Endodermal cell (in vitro differentiated cells): Measurements from ENCODE around the gene NTRK2. TPM values are rescaled to one million over a fixed set of nuclear protein-coding genes. Genes with fewer than 3 reads are reported as not detected.

ENCODE experiments used
- DNase-seq: peaks from one replicate; pipeline ENCODE4 v3.0.0-alpha.2; 2017
- H3K27ac ChIP-seq: 2 replicates; pipeline ENCODE4 v1.5.1; 2013; ENCODE audit warnings: mild to moderate bottlenecking, low read depth, low read length, moderate library complexity
- H3K27me3 ChIP-seq: 2 replicates; pipeline ENCODE4 v1.6.1; 2013; ENCODE audit warnings: mild to moderate bottlenecking, low read length, moderate library complexity; ENCODE audit not compliant: insufficient read depth, control insufficient read depth, poor library complexity, severe bottlenecking
- H3K36me3 ChIP-seq: 2 replicates; pipeline ENCODE4 v1.7.0; 2013; ENCODE audit warnings: mild to moderate bottlenecking, low read length, moderate library complexity; ENCODE audit not compliant: control insufficient read depth, insufficient read depth
- H3K4me1 ChIP-seq: one replicate; pipeline ENCODE4 v1.7.0; 2013; ENCODE audit warnings: low read length; ENCODE audit not compliant: control insufficient read depth, insufficient read depth
- H3K4me3 ChIP-seq: 2 replicates; pipeline ENCODE4 v1.5.1; 2013; ENCODE audit warnings: mild to moderate bottlenecking, low read length, moderate library complexity
- H3K9ac ChIP-seq: 2 replicates; pipeline ENCODE4 v1.6.1; 2013; ENCODE audit warnings: mild to moderate bottlenecking, low read length, moderate library complexity; ENCODE audit not compliant: poor library complexity, severe bottlenecking; ENCODE audit errors: extremely low read depth
- H3K9me3 ChIP-seq: 2 replicates; pipeline ENCODE4 v1.6.1; 2013; ENCODE audit warnings: mild to moderate bottlenecking, low read length, moderate library complexity; ENCODE audit not compliant: control insufficient read depth
- H3K27ac Mint-ChIP-seq: 2 replicates; pipeline ENCODE4 v1.8.0; 2020; ENCODE audit warnings: mixed read lengths
- H3K27me3 Mint-ChIP-seq: 2 replicates; pipeline ENCODE4 v1.8.0; 2021; ENCODE audit warnings: mild to moderate bottlenecking, mixed read lengths; ENCODE audit not compliant: insufficient read depth
- H3K36me3 Mint-ChIP-seq: 2 replicates; pipeline ENCODE4 v1.8.0; 2020; ENCODE audit warnings: low read depth, mixed read lengths
- H3K4me1 Mint-ChIP-seq: 2 replicates; pipeline ENCODE4 v1.8.0; 2020; ENCODE audit warnings: mixed read lengths
- H3K4me3 Mint-ChIP-seq: 2 replicates; pipeline ENCODE4 v1.8.0; 2020; ENCODE audit warnings: mild to moderate bottlenecking, moderate library complexity, mixed read lengths
- H3K9me3 Mint-ChIP-seq: 2 replicates; pipeline ENCODE4 v1.8.0; 2020; ENCODE audit warnings: mild to moderate bottlenecking, mixed read lengths
- WGBS, 2 experiments: methylation state at CpG; one replicate each; pipeline versions ENCODE4 v1.1.5 to v1.1.7; 2013; ENCODE audit warnings: missing lambda C conversion rate in 2 of 2, mixed read lengths in 1 of 2; ENCODE audit not compliant: insufficient coverage in 1 of 2, insufficient read length in 1 of 2; 5-methylcytosine and 5-hydroxymethylcytosine counted together
- total RNA-seq, 2 donors: library from RNA; stranded (reverse); fragmentation: NEBNext Ultra II Directional in 1 of 2; extraction: Animal tissue kit (Norgen Biotek cat#: 25700) in 1 of 2; gene quantifications; 2 replicates in 1 of 2; 3 replicates in 1 of 2; pipeline ENCODE4 v1.2.1, GENCODE V29; 2021
- TF ChIP-seq, protein P1 (sequence below): fragments of 200-600 bp; sonication (generic); conservative IDR thresholded peaks from 2 replicates; pipeline ENCODE4 v1.5.0; 2021; ENCODE audit warnings: antibody characterized with exemption, mild to moderate bottlenecking

The NTRK2 gene
- total RNA-seq, 2 donors from 2014 or later: 0.09 to 0.18 TPM

DNA sequence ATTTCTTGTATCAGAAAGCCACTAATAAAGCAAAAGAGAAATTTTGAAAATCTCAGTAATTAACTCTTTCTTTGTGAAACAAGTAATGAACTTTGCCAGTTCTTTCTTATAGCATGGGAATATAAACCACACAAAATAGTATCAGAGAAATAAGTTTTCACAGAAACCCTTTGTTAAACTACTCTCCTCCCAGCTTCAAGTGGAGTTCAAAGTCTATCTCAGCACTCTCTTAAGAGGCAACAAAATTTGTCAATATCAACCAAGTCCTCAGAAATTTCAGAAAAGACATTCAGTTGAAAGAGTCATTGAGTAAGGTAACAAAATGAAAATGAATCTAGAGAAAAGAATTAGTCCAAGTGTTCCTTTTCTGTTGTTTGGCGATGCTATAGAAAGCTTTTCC lies 89.3 kb downstream of the NTRK2 start:
- Histone ChIP-seq H3K4me1 (no peaks in the 10 kb centered on the region), H3K27me3 (no peaks in the 10 kb centered on the region), H3K27ac (no peak overlapping the region), H3K4me3 (no peak overlapping the region), H3K36me3 (no peaks in the 10 kb centered on the region), H3K9me3 (peaks cover 11% of the 10 kb centered on the region), H3K9ac (no peak overlapping the region)
- TF ChIP-seq, protein P1, sequence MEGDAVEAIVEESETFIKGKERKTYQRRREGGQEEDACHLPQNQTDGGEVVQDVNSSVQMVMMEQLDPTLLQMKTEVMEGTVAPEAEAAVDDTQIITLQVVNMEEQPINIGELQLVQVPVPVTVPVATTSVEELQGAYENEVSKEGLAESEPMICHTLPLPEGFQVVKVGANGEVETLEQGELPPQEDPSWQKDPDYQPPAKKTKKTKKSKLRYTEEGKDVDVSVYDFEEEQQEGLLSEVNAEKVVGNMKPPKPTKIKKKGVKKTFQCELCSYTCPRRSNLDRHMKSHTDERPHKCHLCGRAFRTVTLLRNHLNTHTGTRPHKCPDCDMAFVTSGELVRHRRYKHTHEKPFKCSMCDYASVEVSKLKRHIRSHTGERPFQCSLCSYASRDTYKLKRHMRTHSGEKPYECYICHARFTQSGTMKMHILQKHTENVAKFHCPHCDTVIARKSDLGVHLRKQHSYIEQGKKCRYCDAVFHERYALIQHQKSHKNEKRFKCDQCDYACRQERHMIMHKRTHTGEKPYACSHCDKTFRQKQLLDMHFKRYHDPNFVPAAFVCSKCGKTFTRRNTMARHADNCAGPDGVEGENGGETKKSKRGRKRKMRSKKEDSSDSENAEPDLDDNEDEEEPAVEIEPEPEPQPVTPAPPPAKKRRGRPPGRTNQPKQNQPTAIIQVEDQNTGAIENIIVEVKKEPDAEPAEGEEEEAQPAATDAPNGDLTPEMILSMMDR: no peak
- Mint-ChIP-seq H3K36me3 (no peaks in the 10 kb centered on the region), H3K9me3 (peaks cover 12% of the 10 kb centered on the region), H3K27me3 (no peaks in the 10 kb centered on the region), H3K27ac (no peak overlapping the region), H3K4me3 (no peak overlapping the region), H3K4me1 (no peaks in the 10 kb centered on the region)
- WGBS, 2 experiments: 100% methylated on average over 1 of the region's 1 CpG; no CpG with 5 or more reads in 1 of the 2 experiments
- no peak for DNase-seq

DNA sequence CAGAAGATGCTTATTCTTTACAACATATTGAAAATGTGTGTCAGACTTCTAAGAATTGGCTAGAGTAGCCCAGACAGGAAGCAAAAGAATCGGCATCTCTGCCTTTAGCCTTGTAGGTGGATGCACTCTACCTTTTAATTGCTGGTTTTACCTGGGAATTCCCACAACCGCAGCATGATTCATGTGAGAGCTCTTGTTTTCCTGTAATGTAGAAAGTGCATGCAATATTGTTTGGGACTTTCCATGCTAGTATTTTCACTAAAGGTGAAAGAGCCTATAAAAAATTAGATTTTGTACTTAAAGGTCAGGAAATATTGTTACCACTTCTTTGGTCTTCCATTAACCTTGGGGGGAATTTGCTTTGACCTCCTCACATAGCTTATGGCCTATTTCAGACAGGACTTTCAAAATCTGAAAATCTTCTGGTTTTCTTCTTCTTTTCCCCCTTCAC lies 89.8 kb downstream of the NTRK2 start:
- no peak overlapping the region for H3K9ac ChIP-seq
- no peak overlapping the region for H3K27ac ChIP-seq
- H3K9me3 ChIP-seq: peaks cover 11% of the 10 kb centered on the region
- no peaks in the 10 kb centered on the region for H3K36me3 Mint-ChIP-seq
- no peak overlapping the region for H3K27ac Mint-ChIP-seq
- H3K4me3 ChIP-seq: no peak overlapping the region
- no peaks in the 10 kb centered on the region for H3K36me3 ChIP-seq
- TF ChIP-seq, protein P1: no peak
- peaks cover 12% of the 10 kb centered on the region for H3K9me3 Mint-ChIP-seq
- H3K4me3 Mint-ChIP-seq: no peak overlapping the region
- no peak for DNase-seq
- no peaks in the 10 kb centered on the region for H3K4me1 Mint-ChIP-seq
- no peaks in the 10 kb centered on the region for H3K27me3 ChIP-seq
- no peaks in the 10 kb centered on the region for H3K27me3 Mint-ChIP-seq
- H3K4me1 ChIP-seq: no peaks in the 10 kb centered on the region
- WGBS, 2 experiments: 91 to 96% methylated on average over 2 of the region's 2 CpGs

- WGBS, 2 experiments: 85 to 100% methylated on average over 1 to 2 of the region's 2 CpGs
- H3K27ac Mint-ChIP-seq: no peak overlapping the region
- no peaks in the 10 kb centered on the region for H3K36me3 Mint-ChIP-seq
- Histone ChIP-seq H3K4me1 (no peaks in the 10 kb centered on the region), H3K4me3 (no peak overlapping the region), H3K9ac (no peak overlapping the region), H3K27ac (no peak overlapping the region), H3K9me3 (peaks cover 11% of the 10 kb centered on the region), H3K27me3 (no peaks in the 10 kb centered on the region), H3K36me3 (no peaks in the 10 kb centered on the region)
- no peak overlapping the region for H3K4me3 Mint-ChIP-seq
- H3K27me3 Mint-ChIP-seq: no peaks in the 10 kb centered on the region
- no peak for DNase-seq
- H3K9me3 Mint-ChIP-seq: peaks cover 12% of the 10 kb centered on the region
- TF ChIP-seq, protein P1: no peak
- no peaks in the 10 kb centered on the region for H3K4me1 Mint-ChIP-seq
These were observed 90.3 kb downstream of the NTRK2 start for GRCh38 chr9:84759804-84760203.
